ENCODE data around the gene P4HTM.
"Not testable (repeated sequence)": the region's sequence is repeated elsewhere in the genome, so short reads cannot be mapped to it uniquely, and the experiment has no call there.

P4HTM gene

DNA sequence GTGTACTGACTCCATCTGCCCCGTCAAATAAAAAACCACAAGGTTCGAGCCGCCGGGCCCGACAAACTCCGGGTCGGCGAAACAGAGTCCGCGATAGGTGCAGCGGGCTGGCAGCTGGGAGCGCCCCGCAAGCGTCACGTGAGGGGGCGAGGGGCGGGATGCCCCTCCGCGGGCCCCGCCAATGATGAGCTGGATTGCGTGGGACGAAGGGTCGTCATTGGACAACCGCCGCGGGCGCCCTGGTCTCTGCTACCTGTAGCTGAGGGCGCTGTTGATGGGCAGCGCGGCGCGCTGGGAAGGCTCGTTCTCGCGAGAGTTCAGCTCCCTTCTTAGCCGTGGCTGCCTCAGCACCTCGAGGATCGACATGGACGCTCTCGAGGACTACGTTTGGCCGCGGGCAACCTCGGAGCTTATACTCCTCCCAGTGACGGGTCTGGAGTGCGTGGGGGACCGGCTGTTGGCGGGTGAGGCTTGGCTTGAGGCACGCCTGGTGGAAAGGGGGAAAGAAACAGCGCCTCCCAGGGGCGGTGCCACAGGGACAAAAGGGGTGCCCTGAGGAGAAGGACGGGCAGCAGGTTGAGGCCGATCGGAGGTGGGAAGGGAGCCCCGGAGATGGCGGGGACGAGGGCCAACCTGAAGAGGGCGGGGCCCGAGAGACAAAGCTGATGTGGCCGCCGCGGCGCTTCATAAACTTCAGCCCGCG lies 17.2 kb downstream of the P4HTM start, which contains the start of gene WDR6:
TSS of gene WDR6 (plus strand) at position 324 of the 703 bp plus-strand sequence. CDS start at position 365, 41 bp downstream.
- H3K9me3 ChIP-seq (ENCODE audit: low read length) = no peaks in the 10 kb centered on the region
- H3K4me1 ChIP-seq (ENCODE audit: insufficient read depth, low read length) = peaks cover 17% of the 10 kb centered on the region
- H3K27me3 ChIP-seq (ENCODE audit: insufficient read depth, low read length) = no peaks in the 10 kb centered on the region
- peak within 1 kb of the TSS; percentile 29 for H2AFZ ChIP-seq (ENCODE audit: low read depth, low read length)
- H3K36me3 ChIP-seq (ENCODE audit: insufficient read depth, low read length) = peaks cover 11% of the 10 kb centered on the region
- H3K4me3 ChIP-seq (ENCODE audit: low read length) = peak within 1 kb of the TSS; percentile 61

- Histone ChIP-seq H3K36me3 (ENCODE audit: insufficient read depth, low read length) (peaks cover 19% of the 10 kb centered on the region), H3K27me3 (ENCODE audit: insufficient read depth, low read length) (no peaks in the 10 kb centered on the region), H3K4me1 (ENCODE audit: insufficient read depth, low read length) (peaks cover 17% of the 10 kb centered on the region), H2AFZ (ENCODE audit: low read depth, low read length) (no peak overlapping the region), H3K9me3 (ENCODE audit: low read length) (no peaks in the 10 kb centered on the region), H3K4me3 (ENCODE audit: low read length) (peak overlapping the region; percentile 61)
Measured at GRCh38 chr3:49007771-49008528, 17.9 kb downstream of the P4HTM start.

DNA sequence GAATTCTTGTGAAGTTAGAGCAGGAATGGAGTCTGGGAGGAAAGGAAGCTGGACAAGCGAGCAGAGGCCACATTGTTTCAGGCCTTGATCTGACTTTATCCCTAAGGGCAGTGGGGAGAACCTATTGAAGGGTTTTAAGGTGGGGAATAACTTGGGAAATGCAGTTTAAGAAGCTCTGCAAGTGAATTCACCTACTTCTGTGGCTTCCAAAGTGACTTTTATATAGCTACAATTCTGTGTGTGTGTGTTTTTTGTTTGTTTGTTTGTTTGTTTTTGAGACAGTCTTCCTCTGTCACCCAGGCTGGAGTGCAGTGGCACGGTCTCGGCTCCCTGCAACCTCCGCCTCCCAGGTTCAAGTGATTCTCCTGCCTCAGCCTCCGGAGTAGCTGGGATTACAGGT lies 18.6 kb downstream of the P4HTM start:
- H3K4me3 ChIP-seq (ENCODE audit: low read length) = peak overlapping the region; percentile 61
- H3K4me1 ChIP-seq (ENCODE audit: insufficient read depth, low read length) = peaks cover 17% of the 10 kb centered on the region
- H3K27me3 ChIP-seq (ENCODE audit: insufficient read depth, low read length) = not testable (repeated sequence)

DNA sequence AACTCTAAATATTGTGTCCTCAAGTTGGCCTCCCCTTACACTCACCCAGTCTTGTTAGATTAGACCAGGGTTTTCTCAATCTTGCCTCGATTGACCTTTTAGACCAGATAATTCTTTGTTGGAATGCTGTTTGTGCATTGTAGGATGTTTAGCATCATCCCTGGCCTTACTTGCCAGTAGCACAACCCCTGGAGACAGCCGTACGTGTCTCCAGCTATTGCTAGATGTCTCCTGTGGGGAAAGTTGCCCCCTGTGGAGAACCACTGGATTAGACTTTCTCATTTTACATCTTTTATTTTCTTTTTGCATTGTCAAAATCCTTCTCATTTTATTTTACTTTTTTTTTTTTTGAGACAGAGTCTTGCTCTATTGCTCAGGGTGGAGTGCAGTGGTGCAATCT lies 19.4 kb downstream of the P4HTM start:
- H2AFZ ChIP-seq (ENCODE audit: low read depth, low read length) = no peak overlapping the region
- H3K27me3 ChIP-seq (ENCODE audit: insufficient read depth, low read length) = no peaks in the 10 kb centered on the region
- H3K4me3 ChIP-seq (ENCODE audit: low read length) = no peak overlapping the region
- no peaks in the 10 kb centered on the region for H3K9me3 ChIP-seq (ENCODE audit: low read length)
- H3K36me3 ChIP-seq (ENCODE audit: insufficient read depth, low read length) = peaks cover 33% of the 10 kb centered on the region
- peaks cover 17% of the 10 kb centered on the region for H3K4me1 ChIP-seq (ENCODE audit: insufficient read depth, low read length)

More for the DNA sequence above, 18.6 kb downstream of the P4HTM start:
- peaks cover 25% of the 10 kb centered on the region for H3K36me3 ChIP-seq (ENCODE audit: insufficient read depth, low read length)
- H2AFZ ChIP-seq (ENCODE audit: low read depth, low read length); H3K9me3 ChIP-seq (ENCODE audit: low read length): not testable (repeated sequence)

DNA sequence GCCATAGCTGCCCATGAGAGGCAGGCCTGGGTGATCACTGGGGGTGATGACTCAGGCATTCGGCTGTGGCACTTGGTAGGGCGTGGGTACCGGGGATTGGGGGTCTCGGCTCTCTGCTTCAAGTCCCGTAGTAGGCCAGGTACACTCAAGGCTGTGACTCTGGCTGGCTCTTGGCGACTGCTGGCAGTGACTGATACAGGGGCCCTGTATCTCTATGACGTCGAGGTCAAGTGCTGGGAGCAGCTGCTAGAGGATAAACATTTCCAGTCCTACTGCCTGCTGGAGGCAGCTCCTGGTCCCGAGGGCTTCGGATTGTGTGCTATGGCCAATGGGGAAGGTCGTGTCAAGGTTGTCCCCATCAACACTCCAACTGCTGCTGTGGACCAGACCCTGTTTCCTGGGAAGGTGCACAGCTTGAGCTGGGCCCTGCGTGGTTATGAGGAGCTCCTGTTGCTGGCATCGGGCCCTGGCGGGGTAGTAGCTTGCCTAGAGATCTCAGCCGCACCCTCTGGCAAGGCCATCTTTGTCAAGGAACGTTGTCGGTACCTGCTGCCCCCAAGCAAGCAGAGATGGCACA lies 22.5 kb downstream of the P4HTM start:
- Histone ChIP-seq H3K27me3 (ENCODE audit: insufficient read depth, low read length) (no peaks in the 10 kb centered on the region), H3K4me3 (ENCODE audit: low read length) (no peak overlapping the region), H2AFZ (ENCODE audit: low read depth, low read length) (no peak overlapping the region), H3K9me3 (ENCODE audit: low read length) (no peaks in the 10 kb centered on the region), H3K36me3 (ENCODE audit: insufficient read depth, low read length) (peaks cover 59% of the 10 kb centered on the region), H3K4me1 (ENCODE audit: insufficient read depth, low read length) (peaks cover 13% of the 10 kb centered on the region)

GRCh38 chr3:49013113-49013737 lies 23.2 kb downstream of the P4HTM start:
- H3K4me1 ChIP-seq (ENCODE audit: insufficient read depth, low read length) = peaks cover 13% of the 10 kb centered on the region
- H3K4me3 ChIP-seq (ENCODE audit: low read length) = no peak overlapping the region
- H3K36me3 ChIP-seq (ENCODE audit: insufficient read depth, low read length) = peaks cover 59% of the 10 kb centered on the region
- H3K27me3 ChIP-seq (ENCODE audit: insufficient read depth, low read length) = no peaks in the 10 kb centered on the region
- no peaks in the 10 kb centered on the region for H3K9me3 ChIP-seq (ENCODE audit: low read length)
- no peak overlapping the region for H2AFZ ChIP-seq (ENCODE audit: low read depth, low read length)

DNA sequence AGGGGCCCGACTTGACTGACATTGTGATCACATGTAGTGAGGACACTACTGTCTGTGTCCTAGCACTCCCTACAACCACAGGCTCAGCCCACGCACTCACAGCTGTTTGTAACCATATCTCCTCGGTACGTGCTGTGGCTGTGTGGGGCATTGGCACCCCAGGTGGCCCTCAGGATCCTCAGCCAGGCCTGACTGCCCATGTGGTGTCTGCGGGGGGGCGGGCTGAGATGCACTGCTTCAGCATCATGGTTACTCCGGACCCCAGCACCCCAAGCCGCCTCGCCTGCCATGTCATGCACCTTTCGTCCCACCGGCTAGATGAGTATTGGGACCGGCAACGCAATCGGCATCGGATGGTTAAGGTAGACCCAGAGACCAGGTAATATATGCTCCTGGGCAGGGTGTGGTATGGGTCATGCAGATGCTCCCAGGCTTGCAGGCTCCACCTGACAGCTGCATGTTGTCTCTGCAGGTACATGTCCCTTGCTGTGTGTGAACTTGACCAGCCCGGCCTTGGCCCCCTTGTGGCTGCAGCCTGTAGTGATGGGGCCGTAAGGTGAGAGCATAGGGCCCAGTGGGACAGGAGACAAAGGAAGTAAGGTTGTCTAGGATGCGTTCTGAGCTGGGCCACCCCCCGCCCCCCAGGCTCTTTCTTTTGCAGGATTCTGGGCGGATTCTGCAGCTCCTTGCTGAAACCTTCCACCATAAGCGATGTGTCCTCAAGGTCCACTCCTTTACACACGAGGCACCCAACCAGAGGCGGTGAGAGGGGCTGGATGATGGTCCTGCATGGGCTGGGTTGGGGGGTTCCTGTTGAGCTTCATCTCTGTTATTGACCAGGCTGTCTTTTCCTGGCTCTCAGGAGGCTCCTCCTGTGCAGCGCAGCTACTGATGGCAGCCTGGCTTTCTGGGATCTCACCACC lies 24.0 kb downstream of the P4HTM start:
- no peak overlapping the region for H3K4me3 ChIP-seq (ENCODE audit: low read length)
- H3K4me1 ChIP-seq (ENCODE audit: insufficient read depth, low read length) = peaks cover 13% of the 10 kb centered on the region
- H2AFZ ChIP-seq (ENCODE audit: low read depth, low read length) = no peak overlapping the region
- peaks cover 59% of the 10 kb centered on the region for H3K36me3 ChIP-seq (ENCODE audit: insufficient read depth, low read length)
- no peaks in the 10 kb centered on the region for H3K27me3 ChIP-seq (ENCODE audit: insufficient read depth, low read length)
- H3K9me3 ChIP-seq (ENCODE audit: low read length) = no peaks in the 10 kb centered on the region

GRCh38 chr3:49015072-49015471 lies 25.0 kb downstream of the P4HTM start:
- Histone ChIP-seq H3K4me1 (ENCODE audit: insufficient read depth, low read length) (peaks cover 17% of the 10 kb centered on the region), H3K27me3 (ENCODE audit: insufficient read depth, low read length) (no peaks in the 10 kb centered on the region), H3K36me3 (ENCODE audit: insufficient read depth, low read length) (peaks cover 57% of the 10 kb centered on the region), H2AFZ (ENCODE audit: low read depth, low read length) (no peak overlapping the region), H3K4me3 (ENCODE audit: low read length) (no peak overlapping the region), H3K9me3 (ENCODE audit: low read length) (no peaks in the 10 kb centered on the region)

- H3K36me3 ChIP-seq (ENCODE audit: insufficient read depth, low read length) = peaks cover 57% of the 10 kb centered on the region
Measured at GRCh38 chr3:49015765-49016164, 25.7 kb downstream of the P4HTM start.

GRCh38 chr3:49016414-49017228 lies 26.6 kb downstream of the P4HTM start:
- Histone ChIP-seq H3K4me1 (ENCODE audit: insufficient read depth, low read length) (peaks cover 21% of the 10 kb centered on the region), H2AFZ (ENCODE audit: low read depth, low read length) (no peak overlapping the region), H3K9me3 (ENCODE audit: low read length) (no peaks in the 10 kb centered on the region), H3K27me3 (ENCODE audit: insufficient read depth, low read length) (no peaks in the 10 kb centered on the region), H3K4me3 (ENCODE audit: low read length) (no peak overlapping the region), H3K36me3 (ENCODE audit: insufficient read depth, low read length) (peaks cover 54% of the 10 kb centered on the region)

More at GRCh38 chr3:49015765-49016164, 25.7 kb downstream of the P4HTM start:
- Histone ChIP-seq H2AFZ (ENCODE audit: low read depth, low read length) (no peak overlapping the region), H3K4me3 (ENCODE audit: low read length) (no peak overlapping the region), H3K4me1 (ENCODE audit: insufficient read depth, low read length) (peaks cover 21% of the 10 kb centered on the region), H3K27me3 (ENCODE audit: insufficient read depth, low read length) (no peaks in the 10 kb centered on the region), H3K9me3 (ENCODE audit: low read length) (no peaks in the 10 kb centered on the region)

GRCh38 chr3:49017229-49017970 lies 27.4 kb downstream of the P4HTM start:
- H3K4me1 ChIP-seq (ENCODE audit: insufficient read depth, low read length) = peaks cover 21% of the 10 kb centered on the region
- H2AFZ ChIP-seq (ENCODE audit: low read depth, low read length) = no peak overlapping the region
- H3K4me3 ChIP-seq (ENCODE audit: low read length) = peak overlapping the region; percentile 71
- no peaks in the 10 kb centered on the region for H3K9me3 ChIP-seq (ENCODE audit: low read length)
- no peaks in the 10 kb centered on the region for H3K27me3 ChIP-seq (ENCODE audit: insufficient read depth, low read length)
- H3K36me3 ChIP-seq (ENCODE audit: insufficient read depth, low read length) = peaks cover 46% of the 10 kb centered on the region

All from neuron (in vitro differentiated cells).